Activated T-cell treated with anti-CD3 and anti-CD28 coated beads, Interleukin-2, amount 50 U/mL, for 72 hours (primary cell): Measurements from ENCODE around the gene STX8. TPM values are rescaled to one million over a fixed set of nuclear protein-coding genes. Genes with fewer than 3 reads are reported as not detected.

Source experiments
- ATAC-seq, 2 donors: fragments of 150-1000 bp; cut with Tn5 transposase; replicated peaks in 1 of 2; 2 replicates each; pipeline ENCODE4 v1.10.0; 2021; ENCODE audit warnings: moderate library complexity in 2 of 2, mild to moderate bottlenecking in 1 of 2
- DNase-seq, 2 donors: peaks; one replicate each; pipeline ENCODE4 v3.0.0; 2021 to 2022; ENCODE audit warnings: mixed read lengths in 1 of 2
- H3K27ac Mint-ChIP-seq: one replicate; pipeline ENCODE4 v1.8.0; 2022; ENCODE audit warnings: mild to moderate bottlenecking, moderate library complexity, mixed read lengths
- H3K27me3 Mint-ChIP-seq: one replicate; pipeline ENCODE4 v1.8.0; 2022; ENCODE audit warnings: low read depth, mixed read lengths
- H3K36me3 Mint-ChIP-seq, 2 donors: one replicate each; pipeline ENCODE4 v1.8.0; 2022; ENCODE audit warnings: mixed read lengths in 2 of 2, mild to moderate bottlenecking in 1 of 2; ENCODE audit not compliant: insufficient read depth in 2 of 2
- H3K4me1 Mint-ChIP-seq: one replicate; pipeline ENCODE4 v1.8.0; 2022; ENCODE audit warnings: low read depth, mixed read lengths
- H3K4me3 Mint-ChIP-seq, 2 donors: one replicate each; pipeline ENCODE4 v1.8.0; 2022; ENCODE audit warnings: mild to moderate bottlenecking in 2 of 2, mixed read lengths in 2 of 2, moderate library complexity in 2 of 2
- H3K9me3 Mint-ChIP-seq, 2 donors: one replicate each; pipeline ENCODE4 v1.8.0; 2022; ENCODE audit warnings: mixed read lengths in 2 of 2
- total RNA-seq, 2 donors: library from RNA; stranded (reverse); gene quantifications; one replicate each; pipeline ENCODE4 v1.2.3, GENCODE V29; 2022

STX8 gene
- total RNA-seq, 2 donors from 2014 or later = 53.8 to 61.3 TPM

DNA sequence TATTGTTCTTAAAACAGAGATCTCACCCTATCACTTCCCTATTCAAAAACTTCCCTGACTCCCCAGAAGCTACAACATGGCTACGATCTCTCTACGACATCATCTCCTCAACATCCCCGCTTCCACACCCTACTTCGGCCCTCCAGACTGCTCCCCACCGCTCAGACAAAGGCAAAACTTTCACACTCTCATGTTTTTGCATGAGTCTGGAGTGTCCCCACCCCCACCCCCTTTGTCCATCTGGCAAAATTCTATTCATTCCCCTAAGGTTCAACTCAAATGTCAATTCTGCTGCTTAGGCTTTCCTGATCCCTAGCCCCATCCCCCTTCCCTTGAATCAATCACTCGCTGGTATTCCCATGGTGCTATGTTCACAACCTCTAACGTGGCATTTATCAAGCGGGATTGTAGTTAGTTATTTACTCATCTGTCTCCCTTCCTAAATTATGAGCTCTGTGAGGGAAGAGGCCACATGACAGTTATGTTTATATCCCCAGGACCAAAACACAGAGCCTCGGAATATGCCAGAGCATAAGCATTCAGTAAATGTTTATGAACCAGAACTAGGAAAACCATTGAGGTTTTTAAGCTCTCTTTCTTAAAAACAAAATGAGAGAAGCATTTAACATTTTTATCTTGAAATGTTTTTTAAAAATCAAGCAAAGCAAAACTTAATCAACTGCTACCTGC, 55.9 kb downstream of the STX8 start:
- DNase-seq (no peak), ATAC-seq (no peak)
- H3K9me3 Mint-ChIP-seq = no peaks in the 10 kb centered on the region
- H3K4me1 Mint-ChIP-seq = peaks cover 16% of the 10 kb centered on the region
- no peaks in the 10 kb centered on the region for H3K27me3 Mint-ChIP-seq
- no peaks in the 10 kb centered on the region for H3K36me3 Mint-ChIP-seq
- H3K27ac Mint-ChIP-seq = no peak overlapping the region
- no peak overlapping the region for H3K4me3 Mint-ChIP-seq

DNA sequence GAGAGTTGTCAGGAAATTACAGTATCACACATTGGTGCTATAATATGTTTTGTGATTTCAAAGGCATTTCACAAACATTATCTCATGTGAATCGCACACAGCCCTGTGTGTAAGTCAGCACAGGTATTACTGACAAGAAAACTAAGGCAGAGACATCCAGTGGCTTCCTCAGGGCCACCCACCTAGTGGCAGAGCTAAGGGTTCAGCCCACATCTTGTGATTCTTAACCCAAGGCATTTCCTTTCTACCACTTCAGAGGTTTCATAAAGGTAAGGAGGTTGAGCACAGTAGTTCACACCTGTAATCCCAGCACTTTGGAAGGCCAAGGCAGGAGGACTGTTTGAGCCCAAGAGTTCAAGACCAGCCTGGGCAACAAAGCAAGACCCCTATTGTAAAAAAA, 58.2 kb downstream of the STX8 start:
- H3K9me3 Mint-ChIP-seq = no peaks in the 10 kb centered on the region
- peak; percentile 5 to 19 for DNase-seq
- H3K4me3 Mint-ChIP-seq = no peak overlapping the region
- H3K4me1 Mint-ChIP-seq = peaks cover 22% of the 10 kb centered on the region
- H3K27me3 Mint-ChIP-seq = no peaks in the 10 kb centered on the region
- H3K27ac Mint-ChIP-seq = no peak overlapping the region
- no peaks in the 10 kb centered on the region for H3K36me3 Mint-ChIP-seq
- peak; percentile 43 to 66 for ATAC-seq

DNA sequence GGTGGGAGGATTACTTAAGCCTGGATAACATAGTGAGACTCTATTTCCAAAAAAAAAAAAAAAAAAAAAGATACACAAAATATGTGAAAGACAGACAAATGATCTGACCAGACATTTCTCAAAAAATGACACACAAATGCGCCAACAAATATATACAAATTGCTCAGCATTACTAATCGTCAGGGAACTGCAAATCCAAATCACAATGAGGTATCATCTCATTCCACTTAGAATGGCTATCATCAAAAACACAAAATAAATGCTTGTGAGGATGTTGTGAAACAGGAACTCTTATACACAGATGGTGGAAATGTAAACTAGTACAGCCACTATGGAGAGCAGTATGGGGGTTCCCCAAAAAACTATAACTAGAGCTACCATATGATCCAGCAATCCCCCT, 62.4 kb downstream of the STX8 start:
- Mint-ChIP-seq H3K9me3 (peaks cover 11 to 19% of the 10 kb centered on the region in 2 donors), H3K4me3 (no peak overlapping the region), H3K27me3 (no peaks in the 10 kb centered on the region), H3K36me3 (peaks cover 15 to 21% of the 10 kb centered on the region in 2 donors), H3K4me1 (peaks cover 32% of the 10 kb centered on the region), H3K27ac (no peak overlapping the region)
- ATAC-seq (no peak), DNase-seq (no peak)

DNA sequence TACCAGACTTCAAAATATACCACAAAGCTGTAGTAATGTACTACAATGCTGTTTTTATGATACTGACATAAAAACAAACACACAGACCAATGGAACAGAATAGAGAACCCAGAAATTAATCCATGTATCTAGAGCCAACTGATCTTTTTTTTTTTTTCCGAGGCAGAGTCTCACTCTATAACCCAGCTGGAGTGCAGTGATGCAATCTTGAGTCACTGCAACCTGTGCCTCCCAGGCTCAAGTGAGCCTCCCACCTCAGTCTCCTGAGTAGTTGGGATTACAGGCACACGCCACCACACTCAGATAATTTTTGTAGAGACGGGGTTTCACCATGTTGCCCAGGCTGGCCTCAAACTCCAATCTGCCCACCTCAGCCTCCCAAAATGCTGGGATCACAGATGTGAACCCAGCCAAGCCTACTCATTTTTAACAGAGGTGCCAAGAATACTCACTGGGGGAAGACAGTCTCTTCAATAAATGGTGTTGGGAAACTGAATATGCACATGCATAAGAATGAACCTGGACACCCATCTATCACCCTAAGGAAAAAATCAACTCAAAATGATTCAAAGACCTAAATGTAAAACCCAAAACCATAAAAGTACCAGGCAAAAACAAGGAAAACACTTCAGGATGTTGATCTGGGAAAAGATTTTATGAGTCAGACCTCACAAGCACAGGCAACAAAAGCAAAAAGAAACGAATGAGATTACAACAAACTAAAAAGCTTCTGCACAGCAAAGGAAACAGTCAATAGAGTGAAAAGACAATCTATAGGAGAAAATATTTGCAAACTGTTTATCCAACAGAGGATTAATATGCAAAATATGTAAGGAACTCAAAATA, 63.1 kb downstream of the STX8 start:
- Mint-ChIP-seq H3K4me3 (no peak overlapping the region), H3K27ac (no peak overlapping the region), H3K36me3 (peaks cover 19 to 25% of the 10 kb centered on the region in 2 donors), H3K4me1 (peaks cover 25% of the 10 kb centered on the region), H3K9me3 (peaks cover 15 to 24% of the 10 kb centered on the region in 2 donors), H3K27me3 (no peaks in the 10 kb centered on the region)
- no peak for DNase-seq
- no peak for ATAC-seq

DNA sequence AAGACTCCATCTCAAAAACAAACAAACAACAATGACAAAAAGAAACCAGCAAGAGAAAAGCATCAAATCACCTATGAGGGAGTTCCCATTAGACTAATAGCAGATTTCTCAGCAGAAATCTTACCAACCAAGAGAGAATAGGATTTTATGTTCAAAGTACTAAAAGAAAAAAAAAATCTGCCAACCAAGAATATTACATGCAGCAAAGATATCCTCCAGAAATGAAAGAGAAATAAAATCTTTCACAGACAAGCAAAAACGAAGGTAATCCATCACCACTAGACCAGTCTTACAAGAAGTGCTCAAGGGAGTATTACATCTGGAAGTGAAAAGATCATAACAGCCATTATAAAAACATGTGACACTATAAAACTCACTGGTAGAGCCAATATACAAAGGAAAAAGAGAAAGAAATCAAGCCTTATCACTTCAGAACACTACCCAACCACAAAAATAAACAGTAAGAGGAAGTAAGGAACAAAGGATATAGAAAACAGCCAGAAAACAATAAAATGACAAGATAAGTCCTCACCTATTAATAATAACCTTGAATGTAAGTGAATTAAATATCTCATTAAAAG, 66.3 kb downstream of the STX8 start:
- no peak for DNase-seq
- Mint-ChIP-seq H3K27ac (no peak overlapping the region), H3K27me3 (no peaks in the 10 kb centered on the region), H3K4me3 (no peak overlapping the region), H3K9me3 (peaks cover 15 to 24% of the 10 kb centered on the region in 2 donors), H3K4me1 (peaks cover 20% of the 10 kb centered on the region), H3K36me3 (peaks cover 19 to 25% of the 10 kb centered on the region in 2 donors)
- ATAC-seq = no peak

DNA sequence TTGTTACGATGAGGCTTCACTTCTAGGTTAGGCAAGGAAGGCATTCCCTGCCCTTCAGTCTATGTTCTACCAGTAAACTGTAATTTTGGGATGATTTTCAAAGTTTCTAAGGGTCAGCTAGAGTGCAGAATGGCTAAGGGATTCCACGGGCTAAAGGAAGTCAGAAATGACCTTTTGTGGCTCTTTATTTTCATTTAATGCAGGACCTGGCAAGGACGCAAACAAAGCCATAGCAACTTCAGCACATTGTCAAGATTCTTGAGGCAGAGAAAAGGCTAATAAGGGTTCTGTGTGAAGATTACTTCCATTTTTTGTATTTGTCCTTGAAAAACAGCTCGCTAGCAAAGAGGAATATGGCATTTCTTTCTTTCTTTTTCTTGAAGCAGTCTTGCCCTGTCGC, 76.6 kb downstream of the STX8 start:
- Mint-ChIP-seq H3K27me3 (no peaks in the 10 kb centered on the region), H3K36me3 (no peaks in the 10 kb centered on the region), H3K4me1 (no peaks in the 10 kb centered on the region), H3K9me3 (no peaks in the 10 kb centered on the region), H3K27ac (no peak overlapping the region), H3K4me3 (no peak overlapping the region)
- no peak for DNase-seq
- ATAC-seq = no peak

DNA sequence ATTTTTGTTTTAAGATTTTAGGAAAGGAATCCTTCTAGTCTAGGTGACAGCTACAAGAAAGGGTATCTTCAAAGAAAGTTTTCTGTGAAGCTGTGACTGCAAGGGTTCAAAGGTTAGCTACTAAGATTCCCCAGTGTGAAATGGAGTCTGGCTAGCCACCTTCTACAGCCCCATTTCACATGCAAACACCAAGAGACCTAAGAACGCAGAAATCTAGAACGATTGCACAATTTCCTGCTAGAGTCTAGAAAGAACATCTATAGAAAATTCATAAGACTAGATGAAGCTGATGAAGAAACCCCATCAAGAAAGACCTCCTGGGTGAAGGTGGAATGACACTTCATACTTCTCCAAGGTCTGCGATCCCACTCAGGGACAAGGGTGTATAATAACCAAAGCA, 77.1 kb downstream of the STX8 start:
- Mint-ChIP-seq H3K4me3 (no peak overlapping the region), H3K4me1 (no peaks in the 10 kb centered on the region), H3K27me3 (no peaks in the 10 kb centered on the region), H3K36me3 (no peaks in the 10 kb centered on the region), H3K27ac (no peak overlapping the region), H3K9me3 (no peaks in the 10 kb centered on the region)
- no peak for DNase-seq
- no peak for ATAC-seq

DNA sequence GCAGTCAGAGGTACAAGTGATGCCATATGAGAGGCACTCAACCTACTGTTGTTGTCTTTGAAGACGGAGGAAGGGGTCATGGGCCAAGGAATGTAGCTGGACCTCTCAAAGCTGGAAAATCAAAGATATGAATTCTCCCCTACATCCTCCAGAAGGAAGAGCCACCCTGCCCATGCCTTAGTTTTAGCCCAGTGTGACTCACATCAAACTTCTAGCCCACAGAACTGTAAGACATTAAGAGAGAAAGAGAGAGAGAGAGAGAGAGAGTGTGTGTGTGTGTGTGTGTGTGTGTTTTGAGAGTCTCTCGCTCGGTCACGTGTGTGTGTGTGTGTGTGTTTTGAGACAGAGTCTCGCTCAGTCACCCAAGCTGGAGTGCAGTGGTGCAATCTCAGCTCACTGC, 87.1 kb downstream of the STX8 start:
- Mint-ChIP-seq H3K27ac (no peak overlapping the region), H3K27me3 (no peaks in the 10 kb centered on the region), H3K9me3 (no peaks in the 10 kb centered on the region), H3K4me1 (no peaks in the 10 kb centered on the region), H3K36me3 (peaks cover 0 to 15% of the 10 kb centered on the region in 2 donors), H3K4me3 (no peak overlapping the region)
- no peak for DNase-seq
- ATAC-seq = no peak

DNA sequence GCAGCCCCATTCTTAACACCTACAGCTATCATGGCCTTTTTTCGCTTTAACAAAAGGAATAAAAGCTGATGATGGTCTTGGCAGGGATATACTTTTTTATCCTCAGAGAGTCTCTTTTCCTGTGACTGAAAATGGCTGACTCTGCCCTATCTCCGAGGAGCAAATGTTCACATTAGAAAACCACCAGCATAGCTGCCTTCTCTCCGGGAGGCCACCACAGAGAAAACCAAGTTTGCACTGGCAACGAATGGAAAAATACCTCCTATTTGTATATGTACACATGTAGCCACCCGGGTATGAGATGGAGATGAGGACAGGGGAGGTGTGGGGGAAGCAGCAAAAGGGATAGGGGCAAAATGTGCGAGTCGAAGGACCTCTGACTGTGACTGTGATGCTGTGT, 88.2 kb downstream of the STX8 start:
- Mint-ChIP-seq H3K4me1 (no peaks in the 10 kb centered on the region), H3K4me3 (no peak overlapping the region), H3K27ac (no peak overlapping the region), H3K9me3 (no peaks in the 10 kb centered on the region), H3K36me3 (peaks cover 0 to 15% of the 10 kb centered on the region in 2 donors), H3K27me3 (no peaks in the 10 kb centered on the region)
- DNase-seq (no peak), ATAC-seq (no peak)

DNA sequence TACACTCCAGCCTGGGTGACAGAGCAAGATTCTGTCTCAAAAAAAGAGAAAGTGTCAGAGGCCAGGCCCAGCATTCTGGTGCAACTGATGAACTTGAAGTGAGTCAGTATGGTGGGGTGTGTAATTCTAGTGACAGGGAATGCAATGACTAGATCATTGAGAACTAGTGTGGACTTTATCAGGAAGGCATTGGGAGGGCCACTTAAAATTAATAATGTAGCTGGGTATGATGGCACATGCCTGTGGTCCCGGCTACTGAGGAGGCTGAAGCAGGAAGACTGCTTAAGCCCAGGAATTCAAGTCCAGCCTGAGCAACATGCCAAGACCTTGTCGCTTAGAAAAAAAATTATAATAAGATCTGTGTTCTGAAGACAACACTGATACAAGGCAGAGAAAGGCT, 90.8 kb downstream of the STX8 start:
- ATAC-seq (no peak), DNase-seq (no peak)
- H3K27me3 Mint-ChIP-seq = no peaks in the 10 kb centered on the region
- no peak overlapping the region for H3K27ac Mint-ChIP-seq
- H3K4me3 Mint-ChIP-seq = no peak overlapping the region
- H3K36me3 Mint-ChIP-seq = peaks cover 0 to 4% of the 10 kb centered on the region in 2 donors
- H3K4me1 Mint-ChIP-seq = no peaks in the 10 kb centered on the region
- H3K9me3 Mint-ChIP-seq = no peaks in the 10 kb centered on the region

DNA sequence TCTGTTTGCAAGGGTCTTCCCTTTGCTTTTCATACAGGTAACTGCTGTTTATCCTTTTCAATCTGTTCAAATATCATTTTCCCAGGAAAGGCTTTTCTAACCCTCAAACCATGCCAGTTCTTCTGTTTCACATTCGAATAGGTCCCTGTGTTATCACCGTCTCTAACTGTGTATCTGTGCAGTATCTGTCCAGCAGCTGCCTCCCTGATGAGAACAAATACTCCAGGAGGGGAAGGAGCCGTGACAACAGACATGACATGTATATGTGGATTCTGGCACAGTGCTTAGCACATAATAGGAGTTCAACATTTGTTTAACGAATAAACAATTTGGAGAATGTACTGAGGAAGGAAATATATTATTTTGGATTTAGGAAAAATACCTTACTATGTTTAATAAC, 95.7 kb downstream of the STX8 start:
- Mint-ChIP-seq H3K9me3 (no peaks in the 10 kb centered on the region), H3K36me3 (no peaks in the 10 kb centered on the region), H3K27me3 (no peaks in the 10 kb centered on the region), H3K4me3 (no peak overlapping the region), H3K27ac (no peak overlapping the region), H3K4me1 (no peaks in the 10 kb centered on the region)
- DNase-seq (no peak), ATAC-seq (no peak)

DNA sequence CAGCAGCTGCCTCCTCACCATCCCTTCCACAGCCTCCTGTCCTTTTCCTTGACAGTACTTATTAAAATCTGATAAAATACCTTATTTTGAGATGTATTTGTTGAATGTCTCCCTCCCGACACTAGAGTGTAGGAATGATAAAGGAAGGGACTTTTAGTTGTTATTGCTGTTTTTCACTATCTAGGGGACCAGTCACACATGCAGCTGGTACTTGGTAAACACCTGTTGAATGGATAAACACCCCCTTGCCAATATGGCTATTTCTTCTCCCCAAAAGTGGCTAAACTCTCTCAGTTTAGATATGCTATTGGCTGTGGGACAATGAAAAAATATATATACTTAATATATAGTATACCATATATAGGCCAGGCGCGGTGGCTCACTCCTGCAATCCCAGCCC, 96.7 kb downstream of the STX8 start:
- Mint-ChIP-seq H3K27me3 (no peaks in the 10 kb centered on the region), H3K4me3 (no peak overlapping the region), H3K36me3 (no peaks in the 10 kb centered on the region), H3K9me3 (no peaks in the 10 kb centered on the region), H3K4me1 (no peaks in the 10 kb centered on the region), H3K27ac (no peak overlapping the region)
- ATAC-seq = no peak
- DNase-seq = no peak

DNA sequence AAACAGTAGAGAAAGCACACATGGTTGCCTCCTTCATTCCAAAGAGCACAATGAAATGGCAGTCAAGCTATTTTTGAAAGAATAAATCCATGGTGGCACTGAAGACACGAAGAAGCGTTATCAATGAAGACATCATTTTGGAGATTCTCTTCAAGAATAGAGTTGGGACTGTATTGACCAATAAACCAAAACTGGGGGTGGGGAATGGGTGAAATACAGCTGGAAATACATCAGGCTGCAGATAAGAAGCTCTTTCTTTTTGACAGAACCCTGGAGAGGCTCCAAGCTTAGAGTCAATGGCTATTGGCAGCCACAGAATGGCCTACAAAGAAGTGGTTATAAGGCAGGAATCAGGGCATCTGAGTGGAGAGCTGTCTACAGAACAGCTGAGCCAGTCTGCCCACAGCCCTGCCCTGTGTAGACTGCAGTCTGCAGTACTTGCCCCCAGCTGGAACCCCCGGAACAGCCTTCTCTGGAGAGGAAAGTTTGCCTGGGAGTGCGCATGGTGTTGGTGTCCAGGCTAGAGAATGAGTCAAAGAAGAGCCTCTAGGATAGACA, 100.4 kb downstream of the STX8 start:
- H3K27ac Mint-ChIP-seq = no peak overlapping the region
- no peaks in the 10 kb centered on the region for H3K9me3 Mint-ChIP-seq
- DNase-seq = no peak
- H3K36me3 Mint-ChIP-seq = no peaks in the 10 kb centered on the region
- H3K4me3 Mint-ChIP-seq = no peak overlapping the region
- ATAC-seq = no peak
- peaks cover 21% of the 10 kb centered on the region for H3K4me1 Mint-ChIP-seq
- no peaks in the 10 kb centered on the region for H3K27me3 Mint-ChIP-seq
